NT2/D1 (cell line): ENCODE results near the gene KCNQ5.

Source experiments
- SUZ12 ChIP-seq: IDR thresholded peaks from 2 replicates; pipeline ENCODE4 v1.6.1; 2011; ENCODE audit not compliant: insufficient read length, insufficient read depth; ENCODE audit errors: extremely low read depth
- YY1 ChIP-seq: IDR thresholded peaks from 2 replicates; pipeline ENCODE4 v1.6.1; 2011; ENCODE audit not compliant: insufficient read length, insufficient read depth
- ZNF274 ChIP-seq: IDR thresholded peaks from 2 replicates; pipeline ENCODE4 v1.6.1; 2011; ENCODE audit warnings: mild to moderate bottlenecking, low read depth, low read length

GRCh38 chr6:72832271-72832670 is 210.4 kb downstream of the KCNQ5 start:
- TF ChIP-seq ZNF274 (no peak), YY1 (no peak), SUZ12 (no peak)
